B cell (primary cell): ENCODE measurements around the gene DUSP16.

ENCODE experiments used
- CTCF ChIP-seq: fragments of 200-600 bp; IDR thresholded peaks from one replicate; pipeline ENCODE4 v1.8.0; 2022; ENCODE audit warnings: antibody characterized with exemption, mild to moderate bottlenecking
- EZH2 ChIP-seq: IDR thresholded peaks from 2 replicates; pipeline ENCODE4 v1.6.1; 2012; ENCODE audit warnings: borderline replicate concordance, low read depth, mild to moderate bottlenecking, moderate library complexity, low read length; ENCODE audit not compliant: insufficient read depth, poor library complexity, severe bottlenecking

GRCh38 chr12:12548713-12549112 is 13.9 kb downstream of the DUSP16 start:
- TF ChIP-seq CTCF (no peak), EZH2 (no peak)
